GM12878 (cell line): Measurements from ENCODE around the gene DOK1. TPM values are rescaled to one million over a fixed set of nuclear protein-coding genes. Genes with fewer than 3 reads are reported as not detected.

Experiments
- ATAC-seq: fragments of 200-7000 bp; cut with Tn5 transposase; 3 replicates; pipeline ENCODE4 v1.9.1; 2020; ENCODE audit warnings: mild to moderate bottlenecking, moderate library complexity
- BruUV-seq: library from RNA; stranded (reverse); fragments of 400-500 nt; replicated peaks from 2 replicates; lab custom pipeline; 2021; lab: Mats Ljungman, UMichigan
- CTCF ChIA-PET: fragments of 300-600 bp; sonication (Branson Sonifier 250); formaldehyde crosslinking; extraction: SDS; loops from one replicate; lab custom pipeline; 2021; ENCODE audit warnings: inconsistent platforms; lab: Yijun Ruan, JAX
- POLR2A ChIA-PET: fragments of 350-600 bp; formaldehyde crosslinking; extraction: SDS; loops from one replicate; lab custom pipeline; 2021; ENCODE audit warnings: inconsistent platforms; lab: Charles Lee
- RAD21 ChIA-PET: fragments of 300-600 bp; sonication (Branson Sonifier 250); formaldehyde crosslinking; loops from one replicate; lab custom pipeline; 2023; ENCODE audit warnings: antibody characterized with exemption; ENCODE audit not compliant: unreplicated experiment; lab: Charles Lee
- SMC1A ChIA-PET: fragments of 300-600 bp; sonication (Branson Sonifier 250); formaldehyde crosslinking; loops from one replicate; lab custom pipeline; 2023; ENCODE audit not compliant: unreplicated experiment, uncharacterized antibody; lab: Charles Lee
- DNase-seq: peaks from one replicate; pipeline ENCODE4 v3.0.0-alpha.2; 2011; ENCODE audit warnings: low read depth, low spot score
- FAIRE-seq: peaks from 3 replicates; lab custom pipeline; 2011; peaks lifted over from hg19 to GRCh38; lab: Jason Lieb, UNC
- H2AFZ ChIP-seq: 2 replicates; pipeline ENCODE4 v1.6.0; 2011; ENCODE audit warnings: low read depth, low read length, control low read depth; ENCODE audit not compliant: control insufficient read depth
- H3K27ac ChIP-seq: 2 replicates; pipeline ENCODE4 v1.5.1; 2011; ENCODE audit warnings: control low read depth; ENCODE audit not compliant: control insufficient read depth, insufficient read depth
- H3K27me3 ChIP-seq, 2 experiments: replicated peaks in 1 of 2; 2 replicates each; pipeline versions ENCODE4 v1.6.0 to v1.6.1; 2011; ENCODE audit warnings: low read length in 1 of 2; ENCODE audit not compliant: control insufficient read depth in 2 of 2, insufficient read depth in 2 of 2
- H3K36me3 ChIP-seq, 2 experiments: 2 replicates each; pipeline ENCODE4 v1.5.1; 2011; ENCODE audit warnings: low read length in 1 of 2; ENCODE audit not compliant: control insufficient read depth in 2 of 2, insufficient read depth in 2 of 2
- H3K4me1 ChIP-seq: 2 replicates; pipeline ENCODE4 v1.6.1; 2011; ENCODE audit warnings: mild to moderate bottlenecking, low read length, moderate library complexity, mixed read lengths; ENCODE audit not compliant: control insufficient read depth, insufficient read depth
- H3K4me2 ChIP-seq: 2 replicates; pipeline ENCODE4 v1.6.0; 2011; ENCODE audit warnings: control low read depth; ENCODE audit not compliant: control insufficient read depth, insufficient read depth
- H3K4me3 ChIP-seq: fragments of 200-600 bp; sonication (generic); 2 replicates; pipeline ENCODE4 v1.5.1; 2016
- H3K79me2 ChIP-seq: 2 replicates; pipeline ENCODE4 v1.6.0; 2011; ENCODE audit warnings: low read length; ENCODE audit not compliant: control insufficient read depth, insufficient read depth
- H3K9ac ChIP-seq: 2 replicates; pipeline ENCODE4 v1.8.0; 2011; ENCODE audit warnings: low read length, control low read depth, mixed read lengths; ENCODE audit not compliant: control insufficient read depth, insufficient read depth
- H3K9me3 ChIP-seq: replicated peaks from 3 replicates; pipeline ENCODE4 v1.5.1; 2011; ENCODE audit warnings: mild to moderate bottlenecking, low read length; ENCODE audit not compliant: control insufficient read depth, insufficient read depth
- H4K20me1 ChIP-seq: 2 replicates; pipeline ENCODE4 v1.6.0; 2011; ENCODE audit not compliant: control insufficient read depth, insufficient read depth
- BCL11A ChIP-seq: IDR thresholded peaks from 2 replicates; pipeline ENCODE4 v1.6.1; 2011; ENCODE audit warnings: low read depth, low read length
- DPF2 ChIP-seq: fragments of 450-650 bp; IDR thresholded peaks from 2 replicates; pipeline ENCODE4 v1.6.1; 2017; ENCODE audit warnings: mild to moderate bottlenecking
- MEF2B ChIP-seq: fragments of 450-650 bp; IDR thresholded peaks from 2 replicates; pipeline ENCODE4 v1.6.1; 2018; ENCODE audit warnings: mild to moderate bottlenecking, moderate library complexity; ENCODE audit not compliant: partially characterized antibody, poor library complexity, severe bottlenecking
- PAX5 ChIP-seq: IDR thresholded peaks from 2 replicates; pipeline ENCODE4 v1.6.1; 2011; ENCODE audit warnings: low read depth, low read length, borderline replicate concordance
- SIX5 ChIP-seq: IDR thresholded peaks from 2 replicates; pipeline ENCODE4 v1.6.1; 2011; ENCODE audit warnings: mild to moderate bottlenecking, low read depth, low read length, moderate library complexity; ENCODE audit not compliant: severe bottlenecking
- TCF3 ChIP-seq: IDR thresholded peaks from 2 replicates; pipeline ENCODE4 v1.6.1; 2012; ENCODE audit warnings: low read depth, mild to moderate bottlenecking, low read length, borderline replicate concordance; ENCODE audit not compliant: insufficient read depth
- WRNIP1 ChIP-seq: IDR thresholded peaks from 2 replicates; pipeline ENCODE4 v1.6.1; 2011; ENCODE audit warnings: low read depth, low read length, improper control_type of control experiment, borderline replicate concordance
- ZNF384 ChIP-seq: IDR thresholded peaks from 2 replicates; pipeline ENCODE4 v1.6.1; 2012; ENCODE audit warnings: low read depth, mild to moderate bottlenecking, low read length, improper control_type of control experiment, borderline replicate concordance
- WGBS: methylation state at CpG from one replicate; pipeline ENCODE4 v1.1.6; 2016; ENCODE audit warnings: low lambda C conversion rate; ENCODE audit not compliant: insufficient replicate concordance, insufficient coverage; ENCODE audit errors: missing lambda C conversion rate; 5-methylcytosine and 5-hydroxymethylcytosine counted together
- in situ Hi-C: fragments of 300-500 bp; cut with MboI; formaldehyde crosslinking; loops from 9 replicates; pipeline ENCODE4 v1.14.3; 2018; ENCODE audit warnings: mixed read lengths
- intact Hi-C: fragments of 100-400 bp; cut with micrococcal nuclease; formaldehyde crosslinking; loops from one replicate; pipeline ENCODE4 v1.14.2; 2022; ENCODE audit not compliant: unreplicated experiment
- polyA plus RNA-seq, 11 experiments: library from polyadenylated mRNA; depleted of rRNA in 4 of 11; unstranded in 6 of 11; stranded (reverse) in 5 of 11; fragments of >200 nt; fragmentation: Nextera tagmentation in 4 of 11; fragmentation: Illumina TruSeq in 1 of 11; extraction: Ambion mirVana in 4 of 11; extraction: Trizol in 1 of 11; gene quantifications; 1 replicate in 1 of 11; 2 replicates in 10 of 11; pipeline versions ENCODE4 v1.2.1 to v1.2.3, GENCODE V29; 2011 to 2016; ENCODE audit warnings: inconsistent platforms in 2 of 11, missing spikeins in 2 of 11, low read depth in 1 of 11
- total RNA-seq, 4 experiments: library from RNA; depleted of rRNA in 3 of 4; stranded (reverse); fragments of >200 nt in 3 of 4; fragmentation: Illumina TruSeq in 1 of 4; extraction: Trizol in 1 of 4; gene quantifications; 2 replicates each; pipeline versions ENCODE4 v1.2.1 to v1.2.3, GENCODE V29; 2013 to 2021
- TF ChIP-seq, protein P1 (sequence below): IDR thresholded peaks from 2 replicates; pipeline ENCODE4 v1.6.1; 2012; ENCODE audit warnings: low read depth, low read length, improper control_type of control experiment
- TF ChIP-seq, protein P2 (sequence below): IDR thresholded peaks from 2 replicates; pipeline ENCODE4 v1.6.1; 2011; ENCODE audit warnings: low read depth, low read length, improper control_type of control experiment, borderline replicate concordance
- TF ChIP-seq, protein P3 (sequence below): fragments of 450-650 bp; IDR thresholded peaks from 2 replicates; pipeline ENCODE4 v1.6.1; 2016; ENCODE audit warnings: mild to moderate bottlenecking, moderate library complexity, borderline replicate concordance

DOK1 gene
- total and polyA plus RNA-seq, 10 of the 15 experiments (the other 5 are each of a cell fraction or from before 2014, with no cell fraction given): 1.4 to 104 (median 59.7) TPM

DNA sequence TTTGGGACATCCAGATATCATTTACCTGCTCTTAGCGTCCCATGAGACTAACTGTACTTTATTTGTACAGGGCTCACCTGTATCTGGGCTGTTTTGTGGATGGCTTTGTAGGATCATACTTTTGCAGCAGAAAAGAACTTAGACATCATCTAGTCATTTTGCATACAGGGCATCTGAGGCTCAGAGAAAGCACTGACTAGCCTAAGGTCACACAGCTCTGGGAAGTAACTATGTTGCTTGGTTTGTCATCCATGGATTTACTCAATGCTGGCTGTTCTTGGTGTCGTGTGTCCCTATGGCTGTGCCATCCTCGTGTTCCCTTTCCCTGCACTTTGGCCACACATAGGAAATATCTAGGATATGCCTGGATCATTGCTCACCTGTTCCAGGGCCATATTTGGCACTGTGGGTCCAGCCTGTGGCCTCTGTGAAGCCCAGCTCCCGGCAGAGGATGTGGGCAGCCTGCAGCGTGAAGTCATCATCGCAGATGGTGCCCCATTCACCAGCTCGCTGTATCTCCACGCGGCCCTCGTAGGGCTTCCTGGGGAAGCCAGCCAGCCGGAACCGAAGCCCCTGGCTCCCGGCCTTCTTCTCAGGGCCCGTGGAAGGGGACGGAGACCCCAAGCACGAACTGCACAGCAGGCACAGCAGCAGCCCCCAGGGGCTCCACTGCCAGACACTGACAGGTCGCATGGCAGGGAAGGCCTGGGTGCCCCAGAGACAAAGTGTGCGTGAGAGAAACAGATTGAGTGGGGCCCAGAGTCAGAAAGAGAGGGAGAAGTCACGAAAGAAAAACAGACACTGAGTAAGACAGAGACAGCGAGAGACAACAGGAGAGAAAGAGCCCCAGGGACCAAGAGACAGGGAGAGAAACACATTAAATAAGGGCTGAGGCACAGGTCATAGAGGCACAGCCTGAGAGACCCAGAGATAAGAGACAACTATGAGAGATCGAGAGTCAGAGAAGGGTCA is 2.3 kb upstream of the DOK1 start (continued):
- TF ChIP-seq, protein P1, sequence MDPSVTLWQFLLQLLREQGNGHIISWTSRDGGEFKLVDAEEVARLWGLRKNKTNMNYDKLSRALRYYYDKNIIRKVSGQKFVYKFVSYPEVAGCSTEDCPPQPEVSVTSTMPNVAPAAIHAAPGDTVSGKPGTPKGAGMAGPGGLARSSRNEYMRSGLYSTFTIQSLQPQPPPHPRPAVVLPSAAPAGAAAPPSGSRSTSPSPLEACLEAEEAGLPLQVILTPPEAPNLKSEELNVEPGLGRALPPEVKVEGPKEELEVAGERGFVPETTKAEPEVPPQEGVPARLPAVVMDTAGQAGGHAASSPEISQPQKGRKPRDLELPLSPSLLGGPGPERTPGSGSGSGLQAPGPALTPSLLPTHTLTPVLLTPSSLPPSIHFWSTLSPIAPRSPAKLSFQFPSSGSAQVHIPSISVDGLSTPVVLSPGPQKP: no peak
- peak; percentile 43; the same call in 1 of the 2 replicates for TF ChIP-seq BCL11A
- TF ChIP-seq PAX5: peak; percentile 92
- peak; percentile 40 for TF ChIP-seq MEF2B
- TF ChIP-seq TCF3: peak; percentile 58; the same call in 1 of the 2 replicates
- TF ChIP-seq DPF2: peak; percentile 63; the same call in 1 of the 2 replicates
- TF ChIP-seq, all 136 proteins: peak for 29

DNA sequence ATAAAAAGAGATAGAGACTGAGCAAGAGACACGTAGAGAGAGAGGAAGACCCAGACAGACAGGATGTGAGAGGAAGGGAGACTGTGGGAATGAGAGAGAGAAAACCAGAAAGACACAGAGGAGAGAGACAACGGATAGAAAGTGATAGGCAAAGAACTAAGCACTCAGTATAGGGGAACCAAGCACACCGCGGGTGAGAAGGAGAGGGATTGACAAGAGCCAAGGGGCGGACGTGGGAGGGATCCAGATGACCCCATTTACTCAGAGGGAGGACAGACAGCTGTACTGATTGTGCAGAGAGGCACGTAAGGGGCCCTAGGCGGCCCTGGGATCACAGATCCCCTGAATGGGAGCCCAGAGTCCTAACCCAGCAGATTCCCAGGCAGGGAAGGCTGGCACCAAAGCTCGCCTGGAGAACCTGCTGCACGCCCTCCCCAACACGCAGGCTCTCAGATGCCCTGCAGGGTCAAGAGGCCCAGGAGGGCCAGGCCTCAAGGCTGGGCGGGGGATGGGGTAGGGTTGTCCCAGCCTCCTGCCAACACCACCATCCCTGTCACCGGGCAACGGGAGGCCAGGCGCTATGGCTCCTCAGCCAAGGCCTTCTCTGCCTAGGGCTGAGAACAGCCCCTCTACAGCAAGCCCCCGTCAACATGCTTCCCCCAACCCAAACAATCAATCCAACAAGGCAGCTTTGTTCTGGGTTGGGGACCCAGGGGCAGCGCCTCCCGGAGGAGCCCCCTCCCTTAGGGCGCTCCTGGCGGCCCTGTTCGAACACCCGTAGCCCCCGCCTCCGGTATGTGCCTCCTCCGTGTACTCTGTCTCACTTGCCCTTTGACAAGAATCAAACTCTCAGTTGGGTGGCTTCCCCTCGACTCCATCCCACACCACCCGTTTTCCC is 1.4 kb upstream of the DOK1 start:
- ChIA-PET SMC1A (interaction anchor here (0.7 to 6.8 kb wide), 8 partner anchors 14 to 72 kb away, joined by 3 to 106 read pairs (median 18); partner anchors contain the start of genes AUP1 and HTRA2), RAD21 (interaction anchor here (1.2 to 8.6 kb wide), 6 partner anchors 14 to 33 kb away, joined by 4 to 96 read pairs (median 38); partner anchors contain the start of genes AUP1 and HTRA2), POLR2A (interaction anchor here (0.6 to 17.8 kb wide), 4 partner anchors 10 to 46 kb away, joined by 4 to 441 read pairs (median 7); partner anchors contain the start of gene PCGF1), CTCF (interaction anchor here (1.2 to 14.3 kb wide), 6 partner anchors 13 to 33 kb away, joined by 3 to 115 read pairs (median 16); partner anchors contain the start of genes AUP1, DQX1 and HTRA2)
- whole genome bisulfite sequencing: 17% methylated on average over 27 of the region's 27 CpGs
- DNase-seq: no peak
- Histone ChIP-seq H2AFZ (peak overlapping the region; percentile 43), H3K36me3 (peaks cover 1 to 9% of the 10 kb centered on the region in 2 experiments; a peak in 2 of 4 replicates), H4K20me1 (no peaks in the 10 kb centered on the region), H3K79me2 (peaks cover 85% of the 10 kb centered on the region), H3K4me2 (peak overlapping the region; percentile 95), H3K4me3 (peak overlapping the region; percentile 95), H3K27me3 (no peaks in the 10 kb centered on the region), H3K4me1 (peaks cover 33% of the 10 kb centered on the region), H3K27ac (peak overlapping the region; percentile 93), H3K9ac (peak overlapping the region; percentile 96), H3K9me3 (no peaks in the 10 kb centered on the region; the same call in 2 of the 3 replicates)
- FAIRE-seq: no peak
- in situ Hi-C loops: no loop called here
- intact Hi-C loops: loop anchor here (2.0 kb wide), 1 partner anchor 32 kb away; no protein-coding TSS in a partner anchor
- peak; percentile 27 for ATAC-seq
- BruUV-seq: no TSS peak
- TF ChIP-seq SIX5 (no peak), WRNIP1 (peak; percentile 73; the same call in 1 of the 2 replicates), ZNF384 (no peak)
- TF ChIP-seq, protein P2, sequence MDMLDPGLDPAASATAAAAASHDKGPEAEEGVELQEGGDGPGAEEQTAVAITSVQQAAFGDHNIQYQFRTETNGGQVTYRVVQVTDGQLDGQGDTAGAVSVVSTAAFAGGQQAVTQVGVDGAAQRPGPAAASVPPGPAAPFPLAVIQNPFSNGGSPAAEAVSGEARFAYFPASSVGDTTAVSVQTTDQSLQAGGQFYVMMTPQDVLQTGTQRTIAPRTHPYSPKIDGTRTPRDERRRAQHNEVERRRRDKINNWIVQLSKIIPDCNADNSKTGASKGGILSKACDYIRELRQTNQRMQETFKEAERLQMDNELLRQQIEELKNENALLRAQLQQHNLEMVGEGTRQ: no peak
- TF ChIP-seq, protein P3, sequence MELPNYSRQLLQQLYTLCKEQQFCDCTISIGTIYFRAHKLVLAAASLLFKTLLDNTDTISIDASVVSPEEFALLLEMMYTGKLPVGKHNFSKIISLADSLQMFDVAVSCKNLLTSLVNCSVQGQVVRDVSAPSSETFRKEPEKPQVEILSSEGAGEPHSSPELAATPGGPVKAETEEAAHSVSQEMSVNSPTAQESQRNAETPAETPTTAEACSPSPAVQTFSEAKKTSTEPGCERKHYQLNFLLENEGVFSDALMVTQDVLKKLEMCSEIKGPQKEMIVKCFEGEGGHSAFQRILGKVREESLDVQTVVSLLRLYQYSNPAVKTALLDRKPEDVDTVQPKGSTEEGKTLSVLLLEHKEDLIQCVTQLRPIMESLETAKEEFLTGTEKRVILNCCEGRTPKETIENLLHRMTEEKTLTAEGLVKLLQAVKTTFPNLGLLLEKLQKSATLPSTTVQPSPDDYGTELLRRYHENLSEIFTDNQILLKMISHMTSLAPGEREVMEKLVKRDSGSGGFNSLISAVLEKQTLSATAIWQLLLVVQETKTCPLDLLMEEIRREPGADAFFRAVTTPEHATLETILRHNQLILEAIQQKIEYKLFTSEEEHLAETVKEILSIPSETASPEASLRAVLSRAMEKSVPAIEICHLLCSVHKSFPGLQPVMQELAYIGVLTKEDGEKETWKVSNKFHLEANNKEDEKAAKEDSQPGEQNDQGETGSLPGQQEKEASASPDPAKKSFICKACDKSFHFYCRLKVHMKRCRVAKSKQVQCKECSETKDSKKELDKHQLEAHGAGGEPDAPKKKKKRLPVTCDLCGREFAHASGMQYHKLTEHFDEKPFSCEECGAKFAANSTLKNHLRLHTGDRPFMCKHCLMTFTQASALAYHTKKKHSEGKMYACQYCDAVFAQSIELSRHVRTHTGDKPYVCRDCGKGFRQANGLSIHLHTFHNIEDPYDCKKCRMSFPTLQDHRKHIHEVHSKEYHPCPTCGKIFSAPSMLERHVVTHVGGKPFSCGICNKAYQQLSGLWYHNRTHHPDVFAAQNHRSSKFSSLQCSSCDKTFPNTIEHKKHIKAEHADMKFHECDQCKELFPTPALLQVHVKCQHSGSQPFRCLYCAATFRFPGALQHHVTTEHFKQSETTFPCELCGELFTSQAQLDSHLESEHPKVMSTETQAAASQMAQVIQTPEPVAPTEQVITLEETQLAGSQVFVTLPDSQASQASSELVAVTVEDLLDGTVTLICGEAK: no peak; the same call in 1 of the 2 replicates
